ENCODE measurements around the gene NAPB.

DNA sequence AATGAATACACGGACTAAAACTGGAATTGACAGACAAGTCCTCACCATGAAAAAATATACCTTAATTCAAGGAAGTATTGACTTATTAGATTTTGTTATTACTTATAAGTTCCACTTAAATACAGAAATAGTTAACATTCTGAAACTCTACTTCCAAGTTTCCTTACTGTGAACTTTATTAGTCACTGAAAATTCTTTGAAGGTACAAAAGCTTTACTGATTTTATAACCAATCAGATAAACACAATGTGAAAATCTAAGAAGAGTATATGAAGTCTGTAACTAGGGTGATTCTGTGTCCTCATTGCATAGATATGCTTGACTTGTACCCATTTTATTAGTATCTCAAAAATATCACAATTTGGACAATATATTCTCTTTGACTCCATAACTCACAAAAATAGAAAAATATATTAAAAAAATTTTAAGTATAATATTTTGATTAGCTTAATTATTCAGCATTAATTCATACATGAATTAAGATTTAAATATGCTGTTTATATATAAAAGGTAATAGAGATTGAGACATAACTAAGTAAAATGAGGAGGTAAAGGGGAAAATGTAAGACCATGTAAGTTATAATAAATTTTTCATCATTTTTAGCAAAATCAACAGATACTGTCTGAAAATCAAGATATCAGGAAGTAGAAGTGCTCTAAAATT lies 6.6 kb downstream of the NAPB start:
- no peak for TF ChIP-seq POLR2A (IDR thresholded peaks at IDR 0.05; ENCODE audit: low read depth, low read length)
- TF ChIP-seq TAF1 (IDR thresholded peaks at IDR 0.05; ENCODE audit: borderline replicate concordance, low read depth, low read length): no peak
